Measurements from ENCODE around the gene PRUNE2. TPM values are rescaled to one million over a fixed set of nuclear protein-coding genes. Genes with fewer than 3 reads are reported as not detected.

The PRUNE2 gene
- polyA plus RNA-seq, 1 of the 3 experiments (the other 2 are of a cell fraction) = 13.0 TPM

DNA sequence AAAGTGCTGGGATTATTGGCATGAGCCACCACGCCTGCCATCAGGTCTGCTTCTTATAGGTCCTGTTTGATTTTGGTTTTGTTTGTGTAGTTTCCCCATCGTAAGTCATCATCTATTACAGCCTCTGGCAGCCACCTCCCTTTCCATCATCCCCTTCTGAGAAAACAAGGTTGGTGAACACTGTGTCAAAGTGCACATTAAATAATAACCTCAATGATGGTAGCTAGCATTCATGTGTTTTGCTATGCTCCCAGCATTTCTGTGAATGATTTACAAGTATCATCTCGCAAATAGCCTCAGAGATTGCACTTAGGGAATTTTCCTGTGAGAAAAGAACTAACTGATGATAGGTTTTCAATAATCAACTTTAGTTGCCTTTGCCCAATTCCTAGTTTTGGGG is 9.9 kb downstream of the PRUNE2 start:
- no peaks in the 10 kb centered on the region for H3K9me2 ChIP-seq
- no peaks in the 10 kb centered on the region for H3K9me3 ChIP-seq
- DNase-seq = no peak
- ChIA-PET POLR2A (no interaction called here), CTCF (no interaction called here)
- WGBS (ENCODE audit: low lambda C conversion rate) = 6% methylated on average over 3 of the region's 3 CpGs
- no peak overlapping the region for H3K27ac ChIP-seq (ENCODE audit: low read depth in 2 of 2, low read length in 1 of 2)
- no peak overlapping the region for H2AFZ ChIP-seq (ENCODE audit: low read depth)
- no peak overlapping the region for H3K9ac ChIP-seq
- H4K20me1 ChIP-seq (ENCODE audit: insufficient read depth) = no peaks in the 10 kb centered on the region
- TF ChIP-seq FOXJ3 (CRISPR knock-in tag; IDR thresholded peaks at IDR 0.05) = no peak
- TF ChIP-seq RCOR1 (IDR thresholded peaks at IDR 0.05; ENCODE audit: low read length) = no peak
- no peak for TF ChIP-seq TEAD4 (IDR thresholded peaks at IDR 0.05; ENCODE audit: borderline replicate concordance, insufficient read depth)
- TF ChIP-seq, protein P1, sequence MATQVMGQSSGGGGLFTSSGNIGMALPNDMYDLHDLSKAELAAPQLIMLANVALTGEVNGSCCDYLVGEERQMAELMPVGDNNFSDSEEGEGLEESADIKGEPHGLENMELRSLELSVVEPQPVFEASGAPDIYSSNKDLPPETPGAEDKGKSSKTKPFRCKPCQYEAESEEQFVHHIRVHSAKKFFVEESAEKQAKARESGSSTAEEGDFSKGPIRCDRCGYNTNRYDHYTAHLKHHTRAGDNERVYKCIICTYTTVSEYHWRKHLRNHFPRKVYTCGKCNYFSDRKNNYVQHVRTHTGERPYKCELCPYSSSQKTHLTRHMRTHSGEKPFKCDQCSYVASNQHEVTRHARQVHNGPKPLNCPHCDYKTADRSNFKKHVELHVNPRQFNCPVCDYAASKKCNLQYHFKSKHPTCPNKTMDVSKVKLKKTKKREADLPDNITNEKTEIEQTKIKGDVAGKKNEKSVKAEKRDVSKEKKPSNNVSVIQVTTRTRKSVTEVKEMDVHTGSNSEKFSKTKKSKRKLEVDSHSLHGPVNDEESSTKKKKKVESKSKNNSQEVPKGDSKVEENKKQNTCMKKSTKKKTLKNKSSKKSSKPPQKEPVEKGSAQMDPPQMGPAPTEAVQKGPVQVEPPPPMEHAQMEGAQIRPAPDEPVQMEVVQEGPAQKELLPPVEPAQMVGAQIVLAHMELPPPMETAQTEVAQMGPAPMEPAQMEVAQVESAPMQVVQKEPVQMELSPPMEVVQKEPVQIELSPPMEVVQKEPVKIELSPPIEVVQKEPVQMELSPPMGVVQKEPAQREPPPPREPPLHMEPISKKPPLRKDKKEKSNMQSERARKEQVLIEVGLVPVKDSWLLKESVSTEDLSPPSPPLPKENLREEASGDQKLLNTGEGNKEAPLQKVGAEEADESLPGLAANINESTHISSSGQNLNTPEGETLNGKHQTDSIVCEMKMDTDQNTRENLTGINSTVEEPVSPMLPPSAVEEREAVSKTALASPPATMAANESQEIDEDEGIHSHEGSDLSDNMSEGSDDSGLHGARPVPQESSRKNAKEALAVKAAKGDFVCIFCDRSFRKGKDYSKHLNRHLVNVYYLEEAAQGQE (IDR thresholded peaks at IDR 0.05; ENCODE audit: low read depth, low read length) = no peak
- TF ChIP-seq ELF1 (IDR thresholded peaks at IDR 0.05) = no peak
- TF ChIP-seq FOXM1 (IDR thresholded peaks at IDR 0.05; ENCODE audit: low read depth) = no peak
- TF ChIP-seq YY1 (IDR thresholded peaks at IDR 0.05; ENCODE audit: low read depth) = no peak
- TF ChIP-seq, protein P2, sequence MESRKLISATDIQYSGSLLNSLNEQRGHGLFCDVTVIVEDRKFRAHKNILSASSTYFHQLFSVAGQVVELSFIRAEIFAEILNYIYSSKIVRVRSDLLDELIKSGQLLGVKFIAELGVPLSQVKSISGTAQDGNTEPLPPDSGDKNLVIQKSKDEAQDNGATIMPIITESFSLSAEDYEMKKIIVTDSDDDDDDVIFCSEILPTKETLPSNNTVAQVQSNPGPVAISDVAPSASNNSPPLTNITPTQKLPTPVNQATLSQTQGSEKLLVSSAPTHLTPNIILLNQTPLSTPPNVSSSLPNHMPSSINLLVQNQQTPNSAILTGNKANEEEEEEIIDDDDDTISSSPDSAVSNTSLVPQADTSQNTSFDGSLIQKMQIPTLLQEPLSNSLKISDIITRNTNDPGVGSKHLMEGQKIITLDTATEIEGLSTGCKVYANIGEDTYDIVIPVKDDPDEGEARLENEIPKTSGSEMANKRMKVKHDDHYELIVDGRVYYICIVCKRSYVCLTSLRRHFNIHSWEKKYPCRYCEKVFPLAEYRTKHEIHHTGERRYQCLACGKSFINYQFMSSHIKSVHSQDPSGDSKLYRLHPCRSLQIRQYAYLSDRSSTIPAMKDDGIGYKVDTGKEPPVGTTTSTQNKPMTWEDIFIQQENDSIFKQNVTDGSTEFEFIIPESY (IDR thresholded peaks at IDR 0.05; ENCODE audit: borderline replicate concordance, low read depth) = no peak
- TF ChIP-seq, protein P3, sequence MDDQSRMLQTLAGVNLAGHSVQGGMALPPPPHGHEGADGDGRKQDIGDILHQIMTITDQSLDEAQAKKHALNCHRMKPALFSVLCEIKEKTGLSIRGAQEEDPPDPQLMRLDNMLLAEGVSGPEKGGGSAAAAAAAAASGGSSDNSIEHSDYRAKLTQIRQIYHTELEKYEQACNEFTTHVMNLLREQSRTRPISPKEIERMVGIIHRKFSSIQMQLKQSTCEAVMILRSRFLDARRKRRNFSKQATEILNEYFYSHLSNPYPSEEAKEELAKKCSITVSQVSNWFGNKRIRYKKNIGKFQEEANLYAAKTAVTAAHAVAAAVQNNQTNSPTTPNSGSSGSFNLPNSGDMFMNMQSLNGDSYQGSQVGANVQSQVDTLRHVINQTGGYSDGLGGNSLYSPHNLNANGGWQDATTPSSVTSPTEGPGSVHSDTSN (IDR thresholded peaks at IDR 0.05) = no peak
- TF ChIP-seq, protein P4, sequence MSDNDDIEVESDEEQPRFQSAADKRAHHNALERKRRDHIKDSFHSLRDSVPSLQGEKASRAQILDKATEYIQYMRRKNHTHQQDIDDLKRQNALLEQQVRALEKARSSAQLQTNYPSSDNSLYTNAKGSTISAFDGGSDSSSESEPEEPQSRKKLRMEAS (IDR thresholded peaks at IDR 0.05; ENCODE audit: low read depth) = no peak
- TF ChIP-seq EP300 (IDR thresholded peaks at IDR 0.05; ENCODE audit: borderline replicate concordance in 1 of 2, low read depth in 1 of 2, low read length in 1 of 2) = no peak
- no peak for TF ChIP-seq EZH2phosphoT487 (IDR thresholded peaks at IDR 0.05; ENCODE audit: borderline replicate concordance, low read depth)
- no peak for TF ChIP-seq RFX5 (IDR thresholded peaks at IDR 0.05; ENCODE audit: low read length)
- H3K4me1 ChIP-seq (ENCODE audit: control insufficient read depth in 1 of 2, insufficient read depth in 2 of 2, low read depth in 1 of 2, low read length in 1 of 2) = no peaks in the 10 kb centered on the region
- peaks cover 59% of the 10 kb centered on the region for H3K27me3 ChIP-seq (ENCODE audit: insufficient read depth)
- no peaks in the 10 kb centered on the region for H3K36me3 ChIP-seq (replicated peaks in 1 of 2; ENCODE audit: control insufficient read depth in 1 of 2, insufficient read depth in 2 of 2, low read length in 1 of 2)
- no peaks in the 10 kb centered on the region for H3K79me2 ChIP-seq (ENCODE audit: insufficient read depth)
- no peak overlapping the region for H3K4me3 ChIP-seq (ENCODE audit: low read depth in 2 of 2, low read length in 1 of 2)
- no peak overlapping the region for H3K4me2 ChIP-seq
- H3F3A ChIP-seq (replicated peaks; ENCODE audit: insufficient read depth) = no peaks in the 10 kb centered on the region
